ENCODE measurements around the gene PRSS36. TPM values are rescaled to one million over a fixed set of nuclear protein-coding genes. Genes with fewer than 3 reads are reported as not detected.

Gene PRSS36
- total and polyA plus RNA-seq, 9 of the 15 experiments (the other 6 are each of a cell fraction or from before 2014, with no cell fraction given), result 0.09 to 1.2 (median 0.54) TPM; not detected in 2

- TF ChIP-seq BCLAF1 (IDR thresholded peaks at IDR 0.05; ENCODE audit: borderline replicate concordance in 1 of 2, control insufficient read depth in 1 of 2, low read depth in 2 of 2, low read length in 1 of 2) (0 out of 4 replicates have a peak, but pooled peaks of 1 of the 2 experiments have one; percentile 39), NKRF (IDR thresholded peaks at IDR 0.05; ENCODE audit: borderline replicate concordance) (no peak), HLTF (IDR thresholded peaks at IDR 0.05) (no peak)
Measured at GRCh38 chr16:31190818-31191444, 41.1 kb upstream of the PRSS36 start (continued).

GRCh38 chr16:31190061-31190460 is 40.2 kb upstream of the PRSS36 start:
- CTCF ChIA-PET (ENCODE audit: low intra/inter-chr PET ratio), result no interaction called here
- FAIRE-seq, result no peak
- no peak overlapping the region for H3K27ac ChIP-seq (ENCODE audit: extremely low read depth, low read depth, low read length)
- peaks cover 17% of the 10 kb centered on the region for H4K20me1 ChIP-seq (replicated peaks; ENCODE audit: control insufficient read depth, insufficient read depth, low read length)
- H3K27me3 ChIP-seq (ENCODE audit: control insufficient read depth in 2 of 2, insufficient read depth in 2 of 2, low read length in 2 of 2), result no peaks in the 10 kb centered on the region
- no peak overlapping the region for H3K4me2 ChIP-seq (ENCODE audit: insufficient read depth, low read length)
- peak in 1 of 4 experiments; percentile 8 for DNase-seq (ENCODE audit: extremely low read depth in 1 of 4, low spot score in 3 of 4)
- peaks cover 100% of the 10 kb centered on the region for H3K36me3 ChIP-seq (ENCODE audit: control insufficient read depth, insufficient read depth, low read length)
- in situ Hi-C loops (cut with MboI) (no loop called here), intact Hi-C loops (cut with micrococcal nuclease) (no loop called here)
- WGBS (ENCODE audit: insufficient coverage, low coverage, missing lambda C conversion rate), result 99% methylated on average over 12 of the region's 12 CpGs
- H3K9me1 ChIP-seq (ENCODE audit: control insufficient read depth, insufficient read depth, low read length), result peaks cover 3% of the 10 kb centered on the region
- H3K9me3 ChIP-seq (replicated peaks; ENCODE audit: control insufficient read depth, insufficient read depth, low read depth, low read length), result no peaks in the 10 kb centered on the region
- ATAC-seq, result no peak
- H3K9ac ChIP-seq (ENCODE audit: insufficient read depth in 1 of 2, low read depth in 2 of 2, low read length in 2 of 2), result no peak overlapping the region
- H3K4me1 ChIP-seq (replicated peaks in 1 of 2; ENCODE audit: control insufficient read depth in 2 of 2, insufficient read depth in 2 of 2, low read length in 2 of 2), result peaks cover 0 to under 1% of the 10 kb centered on the region in 2 experiments; a peak in 2 of 5 replicates
- no peak overlapping the region for H2AFZ ChIP-seq (ENCODE audit: low read depth, low read length)
- BruUV-seq (replicated peaks), result no TSS peak
- POLR2A ChIA-PET, result interaction anchor here (0.6 to 8.2 kb wide), 13 partner anchors 8 to 280 kb away, joined by 3 to 63 read pairs (median 3); partner anchors contain the start of genes FUS, PYCARD, PYDC1 and TRIM72
- H3K79me2 ChIP-seq (ENCODE audit: control insufficient read depth, insufficient read depth, low read length), result peaks cover 53% of the 10 kb centered on the region
- H3K4me3 ChIP-seq, result no peak overlapping the region
- TF ChIP-seq ESRRB (CRISPR knock-in tag; IDR thresholded peaks at IDR 0.05; ENCODE audit: borderline replicate concordance) (no peak), ZNF347 (CRISPR knock-in tag; IDR thresholded peaks at IDR 0.05; ENCODE audit: low read depth) (no peak), ZNF717 (CRISPR knock-in tag; IDR thresholded peaks at IDR 0.05) (no peak), ZNF785 (CRISPR knock-in tag; IDR thresholded peaks at IDR 0.05) (no peak), HMGXB4 (CRISPR knock-in tag; IDR thresholded peaks at IDR 0.05) (no peak), HNRNPL (IDR thresholded peaks at IDR 0.05; ENCODE audit: low read depth, low read length) (no peak), NBN (IDR thresholded peaks at IDR 0.05; ENCODE audit: low read depth) (no peak), SOX6 (IDR thresholded peaks at IDR 0.05) (no peak), RNF2 (IDR thresholded peaks at IDR 0.05) (no peak), BDP1 (IDR thresholded peaks at IDR 0.05; ENCODE audit: insufficient read depth, insufficient read length) (no peak)

Data from K562 (cell line).